H1 (cell line): ENCODE data around the gene NSL1. TPM values are rescaled to one million over a fixed set of nuclear protein-coding genes. Genes with fewer than 3 reads are reported as not detected.

Source experiments
- CTCF ChIA-PET: fragments of 300-600 bp; sonication (Branson Sonifier 250); formaldehyde crosslinking; loops from one replicate; lab custom pipeline; 2021; ENCODE audit not compliant: partially characterized antibody; lab: Charles Lee
- POLR2A ChIA-PET: fragments of 300-600 bp; sonication (Branson Sonifier 250); formaldehyde crosslinking; loops from one replicate; lab custom pipeline; 2021; ENCODE audit warnings: inconsistent platforms; ENCODE audit not compliant: partially characterized antibody; lab: Charles Lee
- DNase-seq, 2 experiments: peaks; one replicate each; pipeline versions ENCODE4 v3.0.0 to v3.0.0-alpha.2; 2010 to 2022; ENCODE audit warnings: low spot score in 2 of 2, low read depth in 1 of 2, mixed read lengths in 1 of 2
- FAIRE-seq: peaks from 2 replicates; lab custom pipeline; 2011; peaks lifted over from hg19 to GRCh38; lab: Jason Lieb, UNC
- H2AFZ ChIP-seq: 2 replicates; pipeline ENCODE4 v1.8.1; 2012; ENCODE audit warnings: low read length, inconsistent platforms
- H2AK5ac ChIP-seq: 2 replicates; pipeline ENCODE4 v1.6.1; 2013; ENCODE audit warnings: low read depth, low read length
- H2BK120ac ChIP-seq: replicated peaks from 2 replicates; pipeline ENCODE3; 2013; ENCODE audit warnings: low read depth, low read length, inconsistent platforms
- H2BK12ac ChIP-seq: 2 replicates; pipeline ENCODE4 v1.6.1; 2013; ENCODE audit warnings: low read depth, low read length
- H2BK15ac ChIP-seq: 2 replicates; pipeline ENCODE4 v1.6.1; 2013; ENCODE audit warnings: low read length
- H2BK20ac ChIP-seq: 2 replicates; pipeline ENCODE4 v1.6.1; 2013; ENCODE audit warnings: low read length
- H2BK5ac ChIP-seq: 2 replicates; pipeline ENCODE4 v1.6.1; 2013; ENCODE audit warnings: low read depth, low read length
- H3K14ac ChIP-seq: 2 replicates; pipeline ENCODE4 v1.6.1; 2013; ENCODE audit warnings: inconsistent platforms; ENCODE audit not compliant: insufficient read length
- H3K18ac ChIP-seq: 2 replicates; pipeline ENCODE4 v1.6.1; 2013; ENCODE audit warnings: low read length; ENCODE audit errors: extremely low read depth
- H3K23ac ChIP-seq: 2 replicates; pipeline ENCODE4 v1.6.1; 2013; ENCODE audit warnings: inconsistent platforms; ENCODE audit not compliant: insufficient read length
- H3K23me2 ChIP-seq: 2 replicates; pipeline ENCODE4 v1.6.1; 2013; ENCODE audit warnings: low read depth, low read length
- H3K27ac ChIP-seq: 2 replicates; pipeline ENCODE4 v1.6.1; 2011; ENCODE audit warnings: low read depth, low read length, inconsistent platforms
- H3K27me3 ChIP-seq, 4 experiments: replicated peaks in 1 of 4; 1 replicate in 1 of 4; 2 replicates in 3 of 4; pipeline versions ENCODE4 v1.6.1 to v1.8.1; 2011 to 2013; ENCODE audit warnings: low read length in 3 of 4, mild to moderate bottlenecking in 3 of 4, inconsistent platforms in 2 of 4, mixed read lengths in 2 of 4, moderate library complexity in 1 of 4; ENCODE audit not compliant: control insufficient read depth in 3 of 4, insufficient read depth in 3 of 4; ENCODE audit errors: extremely low read depth in 1 of 4
- H3K36me3 ChIP-seq, 4 experiments: 2 replicates each; pipeline versions ENCODE4 v1.6.1 to v1.8.1; 2011 to 2013; ENCODE audit warnings: mild to moderate bottlenecking in 4 of 4, low read length in 3 of 4, moderate library complexity in 2 of 4, control low read depth in 1 of 4, inconsistent platforms in 1 of 4; ENCODE audit not compliant: insufficient read depth in 4 of 4, control insufficient read depth in 2 of 4
- H3K4ac ChIP-seq: replicated peaks from 2 replicates; pipeline ENCODE3; 2013; ENCODE audit warnings: low read length, low read depth, mixed read lengths, inconsistent platforms; ENCODE audit not compliant: insufficient read length
- H3K4me1 ChIP-seq, 4 experiments: replicated peaks in 1 of 4; 1 replicate in 1 of 4; 2 replicates in 3 of 4; pipeline versions ENCODE4 v1.6.1 to v1.8.1; 2011 to 2013; ENCODE audit warnings: low read length in 3 of 4, inconsistent platforms in 2 of 4, mixed read lengths in 1 of 4; ENCODE audit not compliant: insufficient read depth in 4 of 4, control insufficient read depth in 3 of 4
- H3K4me2 ChIP-seq, 2 experiments: 2 replicates each; pipeline versions ENCODE4 v1.6.1 to v1.8.1; 2011 to 2013; ENCODE audit warnings: low read depth in 2 of 2, low read length in 2 of 2, control low read depth in 1 of 2, inconsistent platforms in 1 of 2, mild to moderate bottlenecking in 1 of 2; ENCODE audit not compliant: insufficient read depth in 1 of 2
- H3K4me3 ChIP-seq, 4 experiments: fragments of 200-600, 300-600 bp in 1 of 4; sonication (generic), shearing (Covaris generic), sonication (Bioruptor Twin) in 1 of 4; 2 replicates each; pipeline versions ENCODE4 v1.5.1 to v1.8.1; 2011 to 2016; ENCODE audit warnings: low read length in 4 of 4, low read depth in 3 of 4, control low read depth in 2 of 4, inconsistent platforms in 2 of 4, mild to moderate bottlenecking in 2 of 4, mixed read lengths in 1 of 4, moderate library complexity in 1 of 4; ENCODE audit not compliant: insufficient read depth in 2 of 4; ENCODE audit errors: extremely low read depth in 1 of 4
- H3K56ac ChIP-seq: replicated peaks from 2 replicates; pipeline ENCODE3; 2013; ENCODE audit warnings: low read depth, mild to moderate bottlenecking, mixed read lengths, low read length, inconsistent platforms; ENCODE audit not compliant: insufficient read length
- H3K79me1 ChIP-seq: 2 replicates; pipeline ENCODE4 v1.6.1; 2013; ENCODE audit warnings: low read depth, low read length, control low read depth
- H3K79me2 ChIP-seq, 2 experiments: 2 replicates each; pipeline versions ENCODE4 v1.6.1 to v1.8.1; 2012 to 2013; ENCODE audit warnings: low read length in 2 of 2, mild to moderate bottlenecking in 2 of 2, inconsistent platforms in 1 of 2; ENCODE audit not compliant: insufficient read depth in 2 of 2, control insufficient read depth in 1 of 2
- H3K9ac ChIP-seq, 4 experiments: replicated peaks in 1 of 4; 1 replicate in 1 of 4; 2 replicates in 3 of 4; pipeline versions ENCODE4 v1.6.1 to v1.8.1; 2011 to 2013; ENCODE audit warnings: low read depth in 3 of 4, low read length in 3 of 4, control low read depth in 2 of 4, mild to moderate bottlenecking in 2 of 4, moderate library complexity in 2 of 4, inconsistent platforms in 1 of 4; ENCODE audit errors: extremely low read depth in 1 of 4
- H3K9me3 ChIP-seq, 2 experiments: 2 replicates each; pipeline versions ENCODE4 v1.6.1 to v1.8.1; 2012 to 2013; ENCODE audit warnings: mild to moderate bottlenecking in 2 of 2, moderate library complexity in 2 of 2, control low read depth in 1 of 2, inconsistent platforms in 1 of 2, low read depth in 1 of 2, low read length in 1 of 2, mixed read lengths in 1 of 2; ENCODE audit not compliant: insufficient read depth in 2 of 2
- H4K20me1 ChIP-seq, 2 experiments: replicated peaks in 1 of 2; 2 replicates each; pipeline versions ENCODE3 to v1.8.1; 2011 to 2013; ENCODE audit warnings: inconsistent platforms in 2 of 2, low read length in 2 of 2, mild to moderate bottlenecking in 1 of 2; ENCODE audit not compliant: insufficient read depth in 2 of 2, control insufficient read depth in 1 of 2
- H4K5ac ChIP-seq: 2 replicates; pipeline ENCODE4 v1.6.1; 2013; ENCODE audit warnings: low read length, low read depth, mixed read lengths, inconsistent platforms; ENCODE audit not compliant: insufficient read length
- H4K8ac ChIP-seq: 2 replicates; pipeline ENCODE4 v1.8.0; 2013; ENCODE audit warnings: mild to moderate bottlenecking, moderate library complexity, low read length, inconsistent platforms; ENCODE audit not compliant: insufficient read depth; ENCODE audit errors: extremely low read depth
- H4K91ac ChIP-seq: replicated peaks from 2 replicates; pipeline ENCODE3; 2013; ENCODE audit warnings: low read length, mixed read lengths, inconsistent platforms; ENCODE audit not compliant: insufficient read length
- ATF2 ChIP-seq: IDR thresholded peaks from 2 replicates; pipeline ENCODE4 v1.6.1; 2012; ENCODE audit warnings: low read length, inconsistent platforms
- EP300 ChIP-seq, 2 experiments: IDR thresholded peaks; 1 replicate in 1 of 2; 2 replicates in 1 of 2; pipeline ENCODE4 v1.6.1; 2011 to 2012; ENCODE audit warnings: low read depth in 2 of 2, low read length in 2 of 2, mild to moderate bottlenecking in 2 of 2, borderline replicate concordance in 1 of 2, inconsistent platforms in 1 of 2, moderate library complexity in 1 of 2
- GABPA ChIP-seq: IDR thresholded peaks from 2 replicates; pipeline ENCODE4 v1.6.1; 2011; ENCODE audit warnings: mild to moderate bottlenecking, low read length, moderate library complexity, borderline replicate concordance; ENCODE audit not compliant: insufficient read depth
- POU5F1 ChIP-seq: IDR thresholded peaks from 2 replicates; pipeline ENCODE4 v1.6.1; 2011; ENCODE audit warnings: low read depth, mild to moderate bottlenecking, low read length, moderate library complexity
- RAD21 ChIP-seq, 2 experiments: IDR thresholded peaks in 1 of 2; conservative IDR thresholded peaks in 1 of 2; 2 replicates each; pipeline ENCODE4 v1.6.1; 2011; ENCODE audit warnings: low read depth in 2 of 2, low read length in 2 of 2, improper control_type of control experiment in 1 of 2, inconsistent platforms in 1 of 2, mild to moderate bottlenecking in 1 of 2, moderate library complexity in 1 of 2
- SIN3A ChIP-seq, 2 experiments: IDR thresholded peaks in 1 of 2; conservative IDR thresholded peaks in 1 of 2; 2 replicates each; pipeline ENCODE4 v1.6.1; 2011 to 2012; ENCODE audit warnings: low read length in 2 of 2, improper control_type of control experiment in 1 of 2, low read depth in 1 of 2, mild to moderate bottlenecking in 1 of 2
- SIRT6 ChIP-seq: IDR thresholded peaks from one replicate; pipeline ENCODE4 v1.7.1; 2012; ENCODE audit warnings: low read length, inconsistent platforms
- WGBS, 2 experiments: shearing (Covaris generic) in 1 of 2; methylation state at CpG; one replicate each; pipeline versions ENCODE4 v1.1.6 to v1.1.7; 2013 to 2015; ENCODE audit warnings: low lambda C conversion rate in 2 of 2, mixed read lengths in 2 of 2, inconsistent platforms in 1 of 2, low coverage in 1 of 2, missing lambda C conversion rate in 1 of 2; ENCODE audit not compliant: insufficient replicate concordance in 2 of 2, insufficient coverage in 1 of 2, insufficient read length in 1 of 2; ENCODE audit errors: extremely low coverage in 1 of 2, missing lambda C conversion rate in 1 of 2; 5-methylcytosine and 5-hydroxymethylcytosine counted together
- polyA plus RNA-seq, 7 experiments: library from polyadenylated mRNA; depleted of rRNA in 3 of 7; stranded (reverse) in 5 of 7; unstranded in 2 of 7; fragments of >200 nt in 5 of 7; fragments of 200-250 nt in 2 of 7; gene quantifications; 1 replicate in 5 of 7; 2 replicates in 1 of 7; 4 replicates in 1 of 7; pipeline versions ENCODE4 v1.2.1 to v1.2.3, GENCODE V29; 2011 to 2013; ENCODE audit warnings: missing spikeins in 2 of 7, mixed read lengths in 2 of 7
- total RNA-seq: library from RNA; stranded (reverse); fragmentation: NEBNext Ultra II Directional; extraction: Animal tissue kit (Norgen Biotek cat#: 25700); gene quantifications from 2 replicates; pipeline ENCODE4 v1.2.1, GENCODE V29; 2021

Gene NSL1
- total and polyA plus RNA-seq, 2 of the 8 experiments (the other 6 are each of a cell fraction or from before 2014, with no cell fraction given): 25.4 to 51.7 TPM

GRCh38 chr1:212752934-212753497 lies 38.6 kb downstream of the NSL1 start:
- Histone ChIP-seq H3K14ac (no peak overlapping the region), H2BK120ac (no peak overlapping the region), H2BK12ac (no peak overlapping the region), H2AFZ (no peak overlapping the region), H3K56ac (no peak overlapping the region), H3K9ac (0 out of 7 replicates have a peak overlapping the region, but pooled peaks of 1 of the 4 experiments have one; percentile 27), H2BK15ac (no peak overlapping the region), H3K18ac (no peak overlapping the region), H3K79me1 (peaks cover 6% of the 10 kb centered on the region), H3K23ac (no peak overlapping the region), H3K27me3 (no peaks in the 10 kb centered on the region), H4K91ac (no peak overlapping the region), H4K20me1 (peaks cover 0 to 5% of the 10 kb centered on the region in 2 experiments), H3K23me2 (0 out of 2 replicates have a peak, but pooled peaks cover 3% of the 10 kb centered on the region), H2BK5ac (no peak overlapping the region), H3K4ac (no peak overlapping the region), H3K4me2 (no peak overlapping the region), H3K27ac (no peak overlapping the region), H2BK20ac (no peak overlapping the region), H3K4me3 (no peak overlapping the region), H4K5ac (no peak overlapping the region), H3K36me3 (peaks cover 0 to 3% (median 0%) of the 10 kb centered on the region in 4 experiments; a peak in 2 of 8 replicates), H3K79me2 (peaks cover 0 to 15% of the 10 kb centered on the region in 2 experiments; a peak in 2 of 4 replicates), H4K8ac (no peak overlapping the region), H3K4me1 (peaks cover 0 to 10% (median 8%) of the 10 kb centered on the region in 4 experiments; a peak in 5 of 7 replicates), H3K9me3 (no peaks in the 10 kb centered on the region), H2AK5ac (no peak overlapping the region)
- CTCF ChIA-PET: interaction anchor here (0.6 to 4.8 kb wide), 5 partner anchors 8 to 1453 kb away, joined by 3 to 36 read pairs (median 3); no protein-coding TSS in a partner anchor
- DNase-seq (no peak), FAIRE-seq (no peak)
- POLR2A ChIA-PET: interaction anchor here (0.6 to 1.5 kb wide), 5 partner anchors 15 to 145 kb away, joined by 3 to 5 read pairs (median 3); partner anchors contain the start of gene ATF3
- WGBS, 2 experiments: 92% methylated on average over 3 of the region's 3 CpGs; no CpG with 5 or more reads in 1 of the 2 experiments
- no peak for TF ChIP-seq SIRT6
- TF ChIP-seq POU5F1: no peak
- no peak for TF ChIP-seq EP300 (IDR thresholded peaks at IDR 0.05; ENCODE audit: borderline replicate concordance in 1 of 2, low read depth in 2 of 2, low read length in 2 of 2)
- TF ChIP-seq ATF2: no peak
- no peak for TF ChIP-seq SIN3A (conservative IDR thresholded peaks at IDR 0.05 in 1 of 2, IDR thresholded peaks at IDR 0.05 in 1 of 2; ENCODE audit: low read depth in 1 of 2, low read length in 2 of 2)
- TF ChIP-seq GABPA: no peak
- TF ChIP-seq RAD21 (IDR thresholded peaks at IDR 0.05 in 1 of 2, conservative IDR thresholded peaks at IDR 0.05 in 1 of 2; ENCODE audit: low read depth in 2 of 2, low read length in 2 of 2): no peak
